Hepatocyte (in vitro differentiated cells): ENCODE measurements around the gene GCLC. TPM values are rescaled to one million over a fixed set of nuclear protein-coding genes. Genes with fewer than 3 reads are reported as not detected.

ENCODE experiments used
- DNase-seq: peaks from one replicate; pipeline ENCODE4 v3.0.0-alpha.2; 2016; ENCODE audit warnings: low spot score
- H2AFZ ChIP-seq: fragments of 200-600 bp; sonication (generic); 2 replicates; pipeline ENCODE4 v1.6.0; 2016; ENCODE audit warnings: antibody characterized with exemption, mild to moderate bottlenecking
- H3K27ac ChIP-seq: fragments of 200-600 bp; sonication (generic); 2 replicates; pipeline ENCODE4 v1.5.1; 2016; ENCODE audit warnings: mild to moderate bottlenecking
- H3K27me3 ChIP-seq: fragments of 200-600 bp; sonication (generic); 2 replicates; pipeline ENCODE4 v1.6.1; 2016
- H3K36me3 ChIP-seq: fragments of 200-600 bp; sonication (generic); replicated peaks from 2 replicates; pipeline ENCODE4 v1.5.1; 2016; ENCODE audit warnings: low read depth; ENCODE audit not compliant: insufficient read depth
- H3K4me1 ChIP-seq: fragments of 200-600 bp; sonication (generic); 2 replicates; pipeline ENCODE4 v1.5.1; 2016; ENCODE audit warnings: mild to moderate bottlenecking, moderate library complexity; ENCODE audit not compliant: insufficient read depth
- H3K4me2 ChIP-seq: fragments of 200-600 bp; sonication (generic); 2 replicates; pipeline ENCODE4 v1.6.0; 2016
- H3K4me3 ChIP-seq: fragments of 200-600 bp; sonication (generic); 2 replicates; pipeline ENCODE4 v1.5.1; 2016; ENCODE audit warnings: mild to moderate bottlenecking
- H3K79me2 ChIP-seq: fragments of 200-600 bp; sonication (generic); 2 replicates; pipeline ENCODE4 v1.6.0; 2017; ENCODE audit warnings: mild to moderate bottlenecking
- H3K9me2 ChIP-seq: fragments of 200-600 bp; sonication (generic); replicated peaks from 2 replicates; pipeline ENCODE4 v1.6.0; 2017; ENCODE audit warnings: mild to moderate bottlenecking; ENCODE audit not compliant: insufficient read depth
- H3K9me3 ChIP-seq: fragments of 200-600 bp; sonication (generic); 2 replicates; pipeline ENCODE4 v1.5.1; 2016; ENCODE audit warnings: low read depth, mild to moderate bottlenecking
- H4K20me1 ChIP-seq: fragments of 200-600 bp; sonication (generic); 2 replicates; pipeline ENCODE4 v1.6.0; 2016; ENCODE audit warnings: mild to moderate bottlenecking; ENCODE audit not compliant: insufficient read depth, poor library complexity, severe bottlenecking
- EZH2 ChIP-seq: fragments of 200-600 bp; sonication (generic); IDR thresholded peaks from 2 replicates; pipeline ENCODE4 v1.6.1; 2016; ENCODE audit warnings: antibody characterized with exemption, mild to moderate bottlenecking, borderline replicate concordance
- EZH2phosphoT487 ChIP-seq: fragments of 200-600 bp; sonication (generic); IDR thresholded peaks from one replicate; pipeline ENCODE4 v1.6.1; 2018; ENCODE audit warnings: antibody characterized with exemption, mild to moderate bottlenecking, low read depth, moderate library complexity; ENCODE audit not compliant: unreplicated experiment, severe bottlenecking
- WGBS: methylation state at CpG from one replicate; pipeline ENCODE4 v1.1.6; 2016; ENCODE audit warnings: low lambda C conversion rate; ENCODE audit errors: missing lambda C conversion rate; 5-methylcytosine and 5-hydroxymethylcytosine counted together
- polyA plus RNA-seq: library from polyadenylated mRNA; unstranded; fragments of >200 nt; fragmentation: Nextera tagmentation; extraction: Ambion mirVana; gene quantifications from 2 replicates; pipeline ENCODE4 v1.2.1, GENCODE V29; 2016
- total RNA-seq: library from RNA; depleted of rRNA; stranded (reverse); fragments of >200 nt; gene quantifications from 2 replicates; pipeline ENCODE4 v1.2.3, GENCODE V29; 2014
- TF ChIP-seq, protein P1 (sequence below): fragments of 200-600 bp; sonication (generic); IDR thresholded peaks from 2 replicates; pipeline ENCODE4 v1.5.1; 2016; ENCODE audit warnings: antibody characterized with exemption, mild to moderate bottlenecking; ENCODE audit not compliant: poor library complexity

The GCLC gene
- total and polyA plus RNA-seq, 2 experiments from 2014 or later, result 21.9 to 52.6 TPM

DNA sequence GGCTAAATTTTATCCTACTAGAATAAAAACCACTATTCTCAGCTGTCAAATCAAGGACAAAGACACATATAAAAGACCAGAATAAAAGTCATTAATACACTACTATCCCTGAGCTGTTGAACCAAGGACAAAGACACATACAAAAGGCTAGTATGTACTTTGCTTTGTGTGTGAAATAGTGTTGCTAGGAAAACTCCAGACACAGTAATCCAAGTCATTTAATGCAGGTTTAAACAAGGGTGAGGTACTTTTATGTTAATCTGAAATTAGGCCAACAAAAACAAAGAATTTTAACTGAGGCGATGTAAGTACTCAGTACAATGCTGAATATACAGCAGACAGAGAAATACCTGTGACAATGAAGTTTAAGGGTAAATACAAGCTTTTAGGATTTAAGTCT, 18.9 kb downstream of the GCLC start:
- Histone ChIP-seq H3K27ac (no peak overlapping the region), H2AFZ (no peak overlapping the region), H3K9me3 (no peaks in the 10 kb centered on the region), H3K79me2 (peaks cover 94% of the 10 kb centered on the region), H3K4me1 (peaks cover 27% of the 10 kb centered on the region), H3K4me2 (no peak overlapping the region), H3K4me3 (no peak overlapping the region), H3K36me3 (no peaks in the 10 kb centered on the region), H3K27me3 (no peaks in the 10 kb centered on the region), H3K9me2 (no peaks in the 10 kb centered on the region), H4K20me1 (peaks cover 4% of the 10 kb centered on the region)
- DNase-seq, result no peak
- TF ChIP-seq, protein P1, sequence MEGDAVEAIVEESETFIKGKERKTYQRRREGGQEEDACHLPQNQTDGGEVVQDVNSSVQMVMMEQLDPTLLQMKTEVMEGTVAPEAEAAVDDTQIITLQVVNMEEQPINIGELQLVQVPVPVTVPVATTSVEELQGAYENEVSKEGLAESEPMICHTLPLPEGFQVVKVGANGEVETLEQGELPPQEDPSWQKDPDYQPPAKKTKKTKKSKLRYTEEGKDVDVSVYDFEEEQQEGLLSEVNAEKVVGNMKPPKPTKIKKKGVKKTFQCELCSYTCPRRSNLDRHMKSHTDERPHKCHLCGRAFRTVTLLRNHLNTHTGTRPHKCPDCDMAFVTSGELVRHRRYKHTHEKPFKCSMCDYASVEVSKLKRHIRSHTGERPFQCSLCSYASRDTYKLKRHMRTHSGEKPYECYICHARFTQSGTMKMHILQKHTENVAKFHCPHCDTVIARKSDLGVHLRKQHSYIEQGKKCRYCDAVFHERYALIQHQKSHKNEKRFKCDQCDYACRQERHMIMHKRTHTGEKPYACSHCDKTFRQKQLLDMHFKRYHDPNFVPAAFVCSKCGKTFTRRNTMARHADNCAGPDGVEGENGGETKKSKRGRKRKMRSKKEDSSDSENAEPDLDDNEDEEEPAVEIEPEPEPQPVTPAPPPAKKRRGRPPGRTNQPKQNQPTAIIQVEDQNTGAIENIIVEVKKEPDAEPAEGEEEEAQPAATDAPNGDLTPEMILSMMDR, result no peak
- 68% methylated on average over 1 of the region's 1 CpG for WGBS

DNA sequence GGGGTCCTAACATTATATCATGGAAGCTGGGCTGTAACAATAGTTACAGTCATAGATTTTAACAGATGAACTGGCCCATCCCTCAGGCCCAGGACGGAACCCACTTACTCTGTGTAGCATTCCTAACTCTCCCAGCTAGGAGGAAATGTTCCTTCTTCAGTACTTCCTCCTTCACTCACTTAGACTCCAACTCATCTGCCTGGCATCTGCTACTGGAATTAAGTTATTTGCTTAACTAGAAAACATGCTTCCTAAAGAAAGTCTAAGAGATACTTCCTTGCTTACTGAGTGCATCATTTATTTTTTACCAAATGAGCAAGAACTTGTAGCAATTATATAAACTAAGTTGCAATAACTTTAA, 20.5 kb downstream of the GCLC start:
- H3K4me2 ChIP-seq, result no peak overlapping the region
- peaks cover 27% of the 10 kb centered on the region for H3K4me1 ChIP-seq
- 45% methylated on average over 1 of the region's 1 CpG for WGBS
- H4K20me1 ChIP-seq, result no peaks in the 10 kb centered on the region
- TF ChIP-seq, protein P1, result no peak
- TF ChIP-seq EZH2phosphoT487 (no peak), EZH2 (no peak)
- H3K27ac ChIP-seq, result peak overlapping the region; percentile 9
- H2AFZ ChIP-seq, result no peak overlapping the region
- DNase-seq, result peak; percentile 24
- H3K9me3 ChIP-seq, result no peaks in the 10 kb centered on the region
- H3K36me3 ChIP-seq, result no peaks in the 10 kb centered on the region
- H3K4me3 ChIP-seq, result no peak overlapping the region
- peaks cover 91% of the 10 kb centered on the region for H3K79me2 ChIP-seq
- no peaks in the 10 kb centered on the region for H3K9me2 ChIP-seq
- H3K27me3 ChIP-seq, result no peaks in the 10 kb centered on the region

DNA sequence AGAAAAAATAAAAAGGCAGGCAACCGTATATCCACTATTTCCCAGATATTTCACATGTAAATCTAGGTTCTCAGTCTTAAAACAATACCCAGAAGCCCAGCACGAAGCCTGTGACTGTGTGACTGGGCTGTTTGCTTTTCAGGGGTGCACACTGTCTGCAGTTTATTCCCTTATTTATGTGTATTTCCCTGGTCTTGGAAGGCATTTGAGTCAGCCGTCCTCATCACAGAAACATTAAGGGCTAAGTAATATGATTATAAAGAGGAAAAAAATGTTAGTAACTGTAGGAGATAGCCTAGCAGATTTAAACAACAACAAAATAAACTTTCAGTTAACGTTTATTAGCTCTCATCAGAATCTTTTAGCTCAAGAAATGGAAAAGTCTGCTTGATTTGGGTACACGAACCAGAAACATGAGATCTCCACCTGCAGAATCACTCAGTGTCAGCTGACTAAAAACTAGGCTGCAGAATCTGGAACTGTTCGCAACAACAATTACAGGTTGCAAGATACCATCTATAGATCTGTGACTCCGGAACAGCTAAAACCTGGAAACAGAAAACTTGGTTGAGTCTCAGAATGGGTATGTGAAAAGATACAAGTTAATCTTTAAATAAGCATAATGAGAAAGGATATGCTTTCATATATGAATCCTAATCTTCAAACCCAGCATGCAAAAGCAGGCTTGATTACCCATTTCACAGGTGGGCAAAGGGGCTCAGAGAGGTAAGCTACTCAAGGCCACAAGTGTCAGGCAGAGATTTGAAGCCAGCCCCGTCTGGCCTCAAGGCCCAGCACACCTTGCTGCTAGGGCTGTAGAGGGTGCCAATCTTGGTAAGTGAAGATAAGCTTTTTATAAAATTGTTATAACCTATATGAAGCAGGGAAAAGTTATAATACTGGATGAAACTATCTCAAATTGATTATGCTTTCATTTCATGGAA, 21.1 kb downstream of the GCLC start:
- H3K4me2 ChIP-seq, result no peak overlapping the region
- peak overlapping the region; percentile 9 for H3K27ac ChIP-seq
- H4K20me1 ChIP-seq, result no peaks in the 10 kb centered on the region
- TF ChIP-seq EZH2 (no peak), EZH2phosphoT487 (no peak)
- TF ChIP-seq, protein P1, result no peak
- peaks cover 27% of the 10 kb centered on the region for H3K4me1 ChIP-seq
- H3K79me2 ChIP-seq, result peaks cover 90% of the 10 kb centered on the region
- no peak for DNase-seq
- H3K4me3 ChIP-seq, result no peak overlapping the region
- no peaks in the 10 kb centered on the region for H3K27me3 ChIP-seq
- H3K36me3 ChIP-seq, result no peaks in the 10 kb centered on the region
- H2AFZ ChIP-seq, result no peak overlapping the region
- H3K9me2 ChIP-seq, result no peaks in the 10 kb centered on the region
- 71% methylated on average over 8 of the region's 8 CpGs for WGBS
- H3K9me3 ChIP-seq, result no peaks in the 10 kb centered on the region
